Upper lobe of left lung (tissue), 6 donors: Measurements from ENCODE around the gene GAPVD1. TPM values are rescaled to one million over a fixed set of nuclear protein-coding genes. Genes with fewer than 3 reads are reported as not detected.

Source experiments
- ATAC-seq, 2 donors: fragments of 200-7000 bp; cut with Tn5 transposase; one replicate each; pipeline ENCODE4 v1.9.1; 2022; ENCODE audit warnings: mild to moderate bottlenecking in 2 of 2, moderate library complexity in 2 of 2; ENCODE audit not compliant: low FRiP score in 2 of 2
- DNase-seq, 2 donors: peaks; one replicate each; pipeline ENCODE4 v3.0.0-alpha.2; 2019 to 2020
- H3K27ac ChIP-seq, 4 donors: fragments of 200-600 bp; sonication (generic); one replicate each; pipeline ENCODE4 v1.5.1; 2016 to 2019
- H3K27me3 ChIP-seq, 4 donors: fragments of 200-600 bp; sonication (generic); one replicate each; pipeline ENCODE4 v1.5.1; 2017 to 2019
- H3K36me3 ChIP-seq, 4 donors: fragments of 200-600 bp; sonication (generic); one replicate each; pipeline ENCODE4 v1.5.1; 2016 to 2019
- H3K4me1 ChIP-seq, 4 donors: fragments of 200-600 bp; sonication (generic); one replicate each; pipeline ENCODE4 v1.5.1; 2018 to 2019
- H3K4me3 ChIP-seq, 4 donors: fragments of 200-600 bp; sonication (generic); one replicate each; pipeline ENCODE4 v1.5.1; 2017 to 2019; ENCODE audit warnings: mild to moderate bottlenecking in 2 of 4, moderate library complexity in 1 of 4
- H3K9me3 ChIP-seq, 4 donors: fragments of 200-600 bp; sonication (generic); one replicate each; pipeline ENCODE4 v1.5.1; 2018 to 2019
- EP300 ChIP-seq, 4 donors: sonication (generic); formaldehyde crosslinking; IDR thresholded peaks; one replicate each; pipeline ENCODE4 v1.5.1; 2017; ENCODE audit warnings: antibody characterized with exemption in 4 of 4, control low read depth in 2 of 4
- POLR2A ChIP-seq, 4 donors: fragments of 450-650 bp; IDR thresholded peaks; one replicate each; pipeline ENCODE4 v1.5.1; 2016 to 2017; ENCODE audit warnings: antibody characterized with exemption in 4 of 4, mild to moderate bottlenecking in 2 of 4
- POLR2AphosphoS5 ChIP-seq, 2 donors: sonication (generic); formaldehyde crosslinking; IDR thresholded peaks; one replicate each; pipeline ENCODE4 v1.5.1; 2017; ENCODE audit warnings: antibody characterized with exemption in 2 of 2
- WGBS, 2 donors: methylation state at CpG; one replicate each; pipeline ENCODE4 v1.1.5; 2017 to 2018; 5-methylcytosine and 5-hydroxymethylcytosine counted together
- total RNA-seq, 6 donors: library from RNA; depleted of rRNA in 4 of 6; stranded (reverse); fragments of >200 nt in 4 of 6; gene quantifications; one replicate each; pipeline versions ENCODE4 v1.1.0 to v1.2.1, GENCODE V29; 2016 to 2021
- TF ChIP-seq, protein P1 (sequence below), 6 experiments: fragments of 450-650 bp in 4 of 6; fragments of 200-600 bp in 2 of 6; sonication (generic) in 2 of 6; IDR thresholded peaks; one replicate each; pipeline ENCODE4 v1.5.1; 2016 to 2019; ENCODE audit warnings: antibody characterized with exemption in 6 of 6
- donor health status: DM: no; HTN: no; CAD: no; lungs with moderate emphysema.
- donor health status: DM: no; HTN: yes; CAD: no; lungs with severe emphysema.

The GAPVD1 gene
- total RNA-seq, 6 donors from 2014 or later: 56.4 to 122 (median 74.2) TPM

DNA sequence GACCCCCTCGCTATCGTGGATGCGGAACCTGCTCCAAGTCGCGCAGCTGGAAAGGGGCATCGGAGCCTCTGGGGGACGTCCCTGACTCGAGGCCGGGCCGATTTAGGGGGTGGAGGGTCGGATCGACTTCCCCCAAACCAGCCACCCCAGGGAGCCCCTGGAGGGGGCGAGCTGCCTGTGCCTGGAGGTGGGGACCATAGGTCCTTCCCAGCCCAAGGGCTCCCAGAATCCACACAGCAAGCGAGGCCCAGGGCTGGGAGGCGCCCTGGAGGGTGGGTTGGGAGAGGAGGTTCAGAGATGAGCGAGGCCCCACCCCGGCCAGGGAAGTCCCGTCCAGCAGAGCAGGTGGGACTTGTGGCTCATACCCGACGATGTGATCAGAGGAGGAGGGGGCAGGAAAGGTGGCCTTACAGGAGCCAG lies 147.6 kb downstream of the GAPVD1 start:
- Histone ChIP-seq H3K4me1 (peaks cover 8 to 15% (median 11%) of the 10 kb centered on the region in 4 donors), H3K9me3 (no peaks in the 10 kb centered on the region), H3K27ac (no peak overlapping the region), H3K27me3 (no peaks in the 10 kb centered on the region), H3K4me3 (no peak overlapping the region), H3K36me3 (no peaks in the 10 kb centered on the region)
- no peak for ATAC-seq
- DNase-seq: peak in 1 of 2 donors; percentile 75
- no peak for TF ChIP-seq EP300 (IDR thresholded peaks at IDR 0.05)
- no peak for TF ChIP-seq POLR2A (IDR thresholded peaks at IDR 0.05)
- TF ChIP-seq POLR2AphosphoS5 (IDR thresholded peaks at IDR 0.05): no peak
- TF ChIP-seq, protein P1, sequence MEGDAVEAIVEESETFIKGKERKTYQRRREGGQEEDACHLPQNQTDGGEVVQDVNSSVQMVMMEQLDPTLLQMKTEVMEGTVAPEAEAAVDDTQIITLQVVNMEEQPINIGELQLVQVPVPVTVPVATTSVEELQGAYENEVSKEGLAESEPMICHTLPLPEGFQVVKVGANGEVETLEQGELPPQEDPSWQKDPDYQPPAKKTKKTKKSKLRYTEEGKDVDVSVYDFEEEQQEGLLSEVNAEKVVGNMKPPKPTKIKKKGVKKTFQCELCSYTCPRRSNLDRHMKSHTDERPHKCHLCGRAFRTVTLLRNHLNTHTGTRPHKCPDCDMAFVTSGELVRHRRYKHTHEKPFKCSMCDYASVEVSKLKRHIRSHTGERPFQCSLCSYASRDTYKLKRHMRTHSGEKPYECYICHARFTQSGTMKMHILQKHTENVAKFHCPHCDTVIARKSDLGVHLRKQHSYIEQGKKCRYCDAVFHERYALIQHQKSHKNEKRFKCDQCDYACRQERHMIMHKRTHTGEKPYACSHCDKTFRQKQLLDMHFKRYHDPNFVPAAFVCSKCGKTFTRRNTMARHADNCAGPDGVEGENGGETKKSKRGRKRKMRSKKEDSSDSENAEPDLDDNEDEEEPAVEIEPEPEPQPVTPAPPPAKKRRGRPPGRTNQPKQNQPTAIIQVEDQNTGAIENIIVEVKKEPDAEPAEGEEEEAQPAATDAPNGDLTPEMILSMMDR (IDR thresholded peaks at IDR 0.05): no peak
- 57 to 85% methylated on average over 6 to 19 of the region's 20 CpGs for WGBS, 2 donors

DNA sequence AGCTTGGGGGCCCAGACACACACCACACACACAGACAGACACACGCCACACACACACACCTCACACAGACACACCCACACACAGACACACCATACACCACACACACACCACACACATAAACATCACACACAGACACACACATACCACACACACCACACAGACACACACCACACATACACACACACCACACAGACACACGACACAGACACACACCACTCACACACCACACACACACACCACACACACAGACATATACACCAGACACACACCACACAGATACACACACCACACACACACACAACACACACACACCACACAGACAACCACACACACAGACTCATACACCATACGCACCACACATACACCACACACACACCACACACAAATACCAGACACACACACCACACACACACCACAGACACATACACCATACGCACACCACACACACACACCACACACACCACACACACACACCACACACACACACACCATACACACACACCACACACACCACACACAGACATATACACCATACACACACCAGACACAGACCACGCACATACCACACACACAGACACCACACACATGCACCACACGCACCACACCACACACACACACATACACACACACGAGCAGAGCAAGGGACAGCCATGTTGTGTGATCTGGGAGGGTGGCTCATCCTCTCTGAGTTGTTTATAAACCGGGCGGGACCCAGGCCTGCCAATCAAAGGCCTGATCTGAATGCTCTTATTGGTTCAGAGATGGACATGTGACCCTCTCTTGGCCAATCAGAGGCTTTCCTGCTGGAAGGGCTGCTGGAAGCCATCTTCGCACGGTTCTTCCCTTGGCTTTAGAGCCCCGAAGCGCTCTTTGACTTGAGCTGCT lies 148.3 kb downstream of the GAPVD1 start:
- TF ChIP-seq EP300 (IDR thresholded peaks at IDR 0.05): no peak
- TF ChIP-seq, protein P1 (IDR thresholded peaks at IDR 0.05): no peak
- TF ChIP-seq POLR2AphosphoS5 (IDR thresholded peaks at IDR 0.05): no peak
- no peak for TF ChIP-seq POLR2A (IDR thresholded peaks at IDR 0.05)
- no peak for DNase-seq
- ATAC-seq: peak in 1 of 2 donors; percentile 24
- Histone ChIP-seq H3K27ac (no peak overlapping the region), H3K4me1 (peaks cover 8 to 15% (median 11%) of the 10 kb centered on the region in 4 donors), H3K27me3 (no peaks in the 10 kb centered on the region), H3K9me3 (no peaks in the 10 kb centered on the region), H3K4me3 (peak overlapping the region in 1 of 4 donors; percentile 41), H3K36me3 (no peaks in the 10 kb centered on the region)
- WGBS, 2 donors: 96 to 97% methylated on average over 13 of the region's 13 CpGs

DNA sequence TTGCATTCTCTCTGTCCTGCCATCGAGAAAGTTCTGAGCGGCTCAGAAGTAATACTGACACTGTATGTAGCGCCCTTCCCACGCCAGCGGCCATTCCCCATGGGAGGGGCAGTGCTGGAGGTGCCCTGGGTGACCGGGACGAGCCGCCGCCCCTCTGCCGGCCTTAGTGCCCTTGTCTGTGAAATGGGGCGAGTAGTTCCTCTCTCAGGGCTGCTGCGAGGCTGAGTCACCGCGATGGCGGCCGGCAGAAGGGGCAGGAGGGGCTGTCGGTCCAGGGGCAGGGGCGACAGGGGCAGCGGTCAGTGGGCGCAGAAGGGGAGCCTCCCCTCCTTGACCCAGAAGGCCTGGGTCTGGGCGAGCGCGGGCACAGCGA lies 148.9 kb downstream of the GAPVD1 start:
- no peaks in the 10 kb centered on the region for H3K9me3 ChIP-seq
- no peaks in the 10 kb centered on the region for H3K27me3 ChIP-seq
- peak overlapping the region in 1 of 4 donors; percentile 41 for H3K4me3 ChIP-seq
- H3K27ac ChIP-seq: no peak overlapping the region
- WGBS, 2 donors: 93 to 100% methylated on average over 5 to 24 of the region's 24 CpGs
- no peaks in the 10 kb centered on the region for H3K36me3 ChIP-seq
- DNase-seq (no peak), ATAC-seq (no peak)
- peaks cover 8 to 15% (median 11%) of the 10 kb centered on the region in 4 donors for H3K4me1 ChIP-seq
- no peak for TF ChIP-seq POLR2A (IDR thresholded peaks at IDR 0.05)
- no peak for TF ChIP-seq EP300 (IDR thresholded peaks at IDR 0.05)
- TF ChIP-seq POLR2AphosphoS5 (IDR thresholded peaks at IDR 0.05): no peak
- TF ChIP-seq, protein P1 (IDR thresholded peaks at IDR 0.05): no peak

DNA sequence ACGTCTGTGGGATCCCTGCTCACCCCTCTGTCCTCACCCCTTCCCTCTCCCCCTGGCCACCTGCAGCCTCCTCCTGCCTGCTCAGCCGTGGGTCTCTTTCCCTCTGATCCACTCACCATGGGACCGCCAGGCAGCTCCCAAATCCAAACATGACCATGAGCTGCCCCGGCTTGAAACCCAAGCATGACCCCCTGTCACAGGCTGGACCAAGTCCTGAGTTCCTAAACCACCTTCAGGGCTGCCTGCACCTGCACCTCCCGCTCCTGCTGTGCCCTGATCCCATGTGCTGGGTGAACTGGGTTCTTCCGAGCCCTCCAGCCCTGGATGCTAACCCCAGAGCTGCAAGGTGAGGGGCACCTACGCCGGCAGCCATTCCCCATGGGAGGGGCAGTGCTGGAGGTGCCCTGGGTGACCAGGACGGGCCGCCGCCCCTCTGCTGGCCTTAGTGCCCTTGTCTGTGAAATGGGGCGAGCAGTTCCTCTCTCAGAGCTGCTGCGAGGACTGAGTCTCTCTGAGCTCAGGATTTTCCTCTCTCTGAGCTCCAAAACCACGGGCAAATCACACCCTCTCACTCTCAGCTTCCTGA lies 149.6 kb downstream of the GAPVD1 start:
- Histone ChIP-seq H3K27me3 (no peaks in the 10 kb centered on the region), H3K36me3 (no peaks in the 10 kb centered on the region), H3K27ac (no peak overlapping the region), H3K9me3 (no peaks in the 10 kb centered on the region), H3K4me1 (peaks cover 8 to 15% (median 11%) of the 10 kb centered on the region in 4 donors), H3K4me3 (peak overlapping the region in 1 of 4 donors; percentile 41)
- 74 to 88% methylated on average over 4 to 14 of the region's 14 CpGs for WGBS, 2 donors
- no peak for ATAC-seq
- no peak for TF ChIP-seq POLR2AphosphoS5 (IDR thresholded peaks at IDR 0.05)
- no peak for TF ChIP-seq POLR2A (IDR thresholded peaks at IDR 0.05)
- TF ChIP-seq, protein P1 (IDR thresholded peaks at IDR 0.05): no peak
- TF ChIP-seq EP300 (IDR thresholded peaks at IDR 0.05): no peak
- no peak for DNase-seq
